Ecto neural progenitor cell (in vitro differentiated cells): ENCODE data around the gene GART.
A peak's percentile ranks its signal among the peaks of the same experiment; 100 is the strongest.
"Not testable (repeated sequence)": the region's sequence is repeated elsewhere in the genome, so short reads cannot be mapped to it uniquely, and the experiment has no call there.

Experiments used
- DNase-seq: peaks from one replicate; pipeline ENCODE4 v3.0.0-alpha.2; 2018; ENCODE audit warnings: low spot score

Gene GART

GRCh38 chr21:33512481-33512880, 29.4 kb downstream of the GART start:
- DNase-seq = no peak

DNA sequence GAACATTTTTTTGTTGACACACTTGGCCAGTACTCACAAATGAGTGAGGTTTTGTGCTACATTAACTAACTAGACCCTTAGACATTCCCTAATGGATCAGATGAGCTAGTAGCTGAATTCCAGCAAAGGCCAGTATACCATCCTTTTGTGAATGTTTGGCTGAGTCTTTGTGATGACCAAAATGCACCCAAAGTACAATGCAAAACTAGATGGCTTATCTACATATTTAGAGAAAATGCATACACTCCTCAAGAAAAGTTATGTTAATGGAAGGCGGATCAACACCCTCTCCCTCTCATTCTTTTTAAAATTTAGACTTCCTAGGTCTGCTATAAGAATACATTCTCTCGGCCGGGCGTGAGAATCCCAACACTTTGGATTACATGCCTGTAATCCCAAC, 30.3 kb downstream of the GART start:
- no peak for DNase-seq

GRCh38 chr21:33510826-33511225, 31.1 kb downstream of the GART start:
- DNase-seq = no peak

DNA sequence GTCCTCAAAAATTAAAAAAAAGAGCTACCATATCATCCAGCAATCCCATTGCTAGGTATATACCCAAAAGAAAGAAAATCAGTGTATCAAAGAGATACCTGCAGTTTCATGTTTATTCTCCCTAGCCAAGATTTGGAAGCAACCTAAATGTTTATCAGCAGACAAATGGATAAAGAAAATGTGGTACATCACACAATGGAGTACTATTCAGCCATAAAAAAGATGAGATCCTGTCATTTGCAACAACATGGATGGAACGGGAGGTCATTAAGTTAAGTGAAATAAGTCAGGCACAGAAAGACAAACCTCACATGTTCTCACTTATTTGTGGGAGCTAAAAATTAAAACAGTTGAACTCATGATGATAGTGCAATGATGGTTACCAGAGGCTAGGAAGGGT, 34.9 kb downstream of the GART start:
- DNase-seq = not testable (repeated sequence)

DNA sequence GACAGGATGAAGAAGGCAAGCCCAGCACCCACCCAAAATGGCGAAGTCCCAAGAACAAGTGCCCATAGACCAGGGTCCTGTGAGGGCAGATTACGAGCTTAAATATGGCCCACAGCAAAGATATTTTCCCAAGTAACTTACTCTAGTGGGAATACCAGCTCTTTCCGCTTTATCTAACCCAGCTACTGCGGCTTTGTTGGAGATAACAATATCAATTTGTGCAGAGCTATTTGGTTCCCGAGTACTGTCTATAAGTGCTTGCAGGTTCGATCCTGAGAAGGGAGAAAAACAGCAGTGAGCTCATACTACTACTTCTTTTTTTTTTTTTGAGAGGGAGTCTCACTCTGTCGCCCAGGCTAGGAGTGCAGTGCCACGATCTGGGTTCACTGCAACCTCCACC, 36.1 kb downstream of the GART start:
- DNase-seq = no peak

DNA sequence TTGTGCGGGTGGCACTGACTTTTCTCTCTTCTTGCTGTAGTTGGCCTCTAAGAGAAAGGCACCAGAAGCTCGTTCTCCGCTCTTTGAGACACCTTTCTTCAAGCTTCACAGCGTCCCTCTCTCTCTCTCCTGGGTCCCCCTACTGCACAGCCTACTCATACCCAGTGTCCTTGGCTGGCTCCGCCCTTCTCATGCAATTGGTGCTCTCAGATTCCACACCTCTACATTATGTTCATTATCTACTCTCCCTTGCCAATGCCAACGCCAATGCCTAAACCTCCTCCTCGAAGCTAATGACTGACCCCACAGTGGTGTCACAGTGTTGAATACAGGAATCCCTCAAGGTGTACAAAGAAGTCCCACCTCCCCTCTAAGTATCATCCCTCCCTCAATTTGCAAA, 45.6 kb downstream of the GART start:
- DNase-seq = no peak

DNA sequence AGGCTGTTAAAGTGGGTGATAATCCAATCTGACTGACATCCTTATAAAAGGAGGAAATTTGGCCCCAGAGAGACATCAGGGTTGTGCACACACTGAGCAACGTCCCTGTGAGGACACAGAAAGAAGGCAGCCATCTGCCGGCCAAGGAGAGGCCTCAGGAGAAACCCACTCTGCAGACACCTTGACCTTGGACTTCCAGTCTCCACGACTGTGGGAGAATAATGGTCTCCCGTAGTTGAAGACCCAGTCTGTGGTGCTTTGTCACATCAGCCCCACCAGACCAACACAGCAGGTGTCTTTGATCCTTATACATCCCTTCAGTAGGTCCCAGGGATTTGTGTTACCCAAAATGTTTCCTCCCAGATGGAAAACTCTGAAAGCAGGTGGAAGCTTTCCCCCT, 46.2 kb downstream of the GART start:
- DNase-seq = peak; percentile 13

DNA sequence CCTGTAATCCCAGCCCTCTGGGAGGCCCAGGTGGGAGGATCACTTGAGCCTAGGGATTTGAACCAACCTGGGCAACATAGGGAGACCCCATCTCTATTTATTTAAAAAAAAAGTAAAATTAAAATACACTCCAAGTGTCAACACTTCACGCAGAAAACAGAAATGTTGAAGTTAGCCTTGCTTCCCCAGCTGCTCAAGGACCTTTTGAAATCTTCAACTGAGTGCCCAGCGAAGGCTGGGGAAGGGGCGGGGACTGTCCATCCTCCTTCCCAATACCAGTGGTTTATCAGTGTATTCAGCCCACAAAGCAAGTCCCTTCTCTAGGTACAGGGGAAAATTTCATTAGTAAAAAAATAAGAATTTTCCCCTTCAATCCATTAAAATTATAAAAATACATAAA, 48.2 kb downstream of the GART start:
- peak; percentile 18 for DNase-seq

GRCh38 chr21:33492571-33492970, 49.3 kb downstream of the GART start:
- no peak for DNase-seq

DNA sequence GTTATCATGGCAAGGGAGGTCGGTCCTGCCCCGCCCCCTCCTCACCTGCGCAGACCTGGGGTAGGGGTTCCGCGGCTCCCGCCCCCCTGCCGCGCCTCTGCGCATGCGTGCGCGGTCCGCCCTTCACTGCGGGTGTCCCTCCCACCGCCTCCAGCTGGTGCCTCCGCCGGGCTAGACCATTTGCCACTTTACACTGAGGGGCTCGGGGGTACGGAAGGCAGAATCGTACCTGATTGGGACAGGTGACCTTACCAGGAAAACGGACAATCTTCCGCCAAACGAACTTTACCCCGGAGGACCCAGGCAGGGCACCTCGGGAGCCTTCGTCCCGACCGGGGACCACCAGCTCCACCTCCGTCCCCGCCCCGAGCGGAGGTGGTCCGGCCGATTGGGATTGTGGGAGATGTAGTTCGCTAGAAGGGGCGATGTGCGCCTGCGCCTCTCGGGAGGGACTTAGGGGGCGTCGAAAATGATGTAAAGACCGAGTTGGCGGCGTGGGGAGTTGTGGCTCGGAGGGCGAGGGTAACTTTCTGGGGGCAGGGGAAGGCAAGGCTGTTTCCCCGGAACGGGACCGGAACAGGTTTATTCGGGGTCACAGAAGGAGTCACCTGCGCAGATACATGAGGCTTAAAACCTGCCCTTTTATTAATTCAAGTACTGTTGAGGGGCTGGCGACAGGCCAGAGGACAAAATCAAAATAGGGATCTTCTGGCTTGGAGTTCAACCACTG, 50.4 kb downstream of the GART start, which contains the start of gene DNAJC28:
DNAJC28 (minus strand) TSS at position 344 of the 730 bp plus-strand sequence. CDS start 2,323 bp downstream, outside the sequence.
- peak; percentile 96 for DNase-seq

- no peak for DNase-seq
Observed at GRCh38 chr21:33490991-33491372, 50.9 kb downstream of the GART start.

- DNase-seq = no peak
Observed at GRCh38 chr21:33488936-33489335, 53.0 kb downstream of the GART start.

DNA sequence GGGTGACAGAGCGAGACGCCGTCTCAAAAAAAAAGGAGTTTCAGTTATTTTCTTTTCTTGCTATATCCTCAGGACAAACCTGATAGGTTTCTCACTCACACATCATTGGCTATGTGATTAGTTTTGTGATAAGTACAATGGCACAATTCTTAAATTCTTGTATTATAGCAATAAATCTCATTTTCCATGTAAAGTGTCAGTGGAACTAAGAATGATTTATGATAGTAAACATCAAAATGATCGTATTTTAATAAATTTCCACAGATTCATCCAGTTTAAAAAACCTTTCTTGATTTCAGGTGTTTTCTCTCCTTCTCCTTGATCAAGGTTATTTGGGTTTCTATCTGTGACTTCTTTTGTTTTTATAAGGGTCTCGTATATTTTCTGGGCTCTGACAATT, 53.9 kb downstream of the GART start:
- DNase-seq = no peak

GRCh38 chr21:33481314-33481943, 60.5 kb downstream of the GART start:
- no peak for DNase-seq

- DNase-seq = no peak
Observed at GRCh38 chr21:33480481-33481103, 61.3 kb downstream of the GART start.

- peak; percentile 99 for DNase-seq
Observed at GRCh38 chr21:33479679-33480480, 62.0 kb downstream of the GART start, which contains the start of gene TMEM50B. Gene TMEM50B (minus strand): TSS chr21:33479974. CDS start chr21:33468885, 11,089 bp downstream.

GRCh38 chr21:33478935-33479678, 62.8 kb downstream of the GART start:
- peak; percentile 68 for DNase-seq

GRCh38 chr21:33478182-33478581, 63.7 kb downstream of the GART start:
- no peak for DNase-seq

- no peak for DNase-seq
Observed at GRCh38 chr21:33477066-33477465, 64.9 kb downstream of the GART start.

DNA sequence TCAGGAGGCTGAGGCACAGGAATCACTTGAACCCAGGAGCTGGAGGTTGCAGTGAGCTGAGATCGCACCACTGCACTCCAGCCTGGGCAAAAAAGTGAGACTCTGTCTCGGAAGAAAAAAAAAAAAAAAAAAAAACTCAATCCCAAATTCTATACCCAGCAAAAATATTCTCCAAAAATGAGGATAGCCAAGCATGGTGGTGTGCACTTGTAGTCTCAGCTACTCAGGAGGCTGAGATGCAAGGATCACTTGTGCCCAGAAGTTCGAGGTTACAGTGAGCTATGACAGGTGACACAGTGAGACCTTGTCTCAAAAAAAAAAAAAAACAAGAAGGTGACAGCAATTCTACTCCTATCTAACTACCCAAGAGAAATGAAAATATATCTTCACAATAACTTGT, 68.6 kb downstream of the GART start:
- DNase-seq = no peak

DNA sequence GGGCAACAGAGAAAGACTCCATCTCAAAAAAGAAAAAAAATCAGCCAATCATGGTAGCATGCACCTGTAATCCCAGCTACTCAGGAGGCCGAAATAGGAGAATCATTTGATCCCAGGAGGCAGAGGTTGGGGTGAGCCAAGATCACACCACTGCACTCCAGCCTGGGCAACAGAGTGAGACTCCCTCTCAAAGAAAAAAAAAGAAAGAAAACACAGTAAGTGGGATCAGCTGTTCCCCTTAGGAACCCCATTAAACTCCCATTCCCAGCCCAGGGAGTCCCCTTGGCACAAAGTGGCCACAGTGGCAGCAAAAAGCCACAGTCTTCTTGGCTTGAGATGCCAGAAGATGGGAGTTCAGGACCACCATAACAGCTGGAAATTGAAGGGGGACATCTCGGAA, 71.2 kb downstream of the GART start:
- no peak for DNase-seq

DNA sequence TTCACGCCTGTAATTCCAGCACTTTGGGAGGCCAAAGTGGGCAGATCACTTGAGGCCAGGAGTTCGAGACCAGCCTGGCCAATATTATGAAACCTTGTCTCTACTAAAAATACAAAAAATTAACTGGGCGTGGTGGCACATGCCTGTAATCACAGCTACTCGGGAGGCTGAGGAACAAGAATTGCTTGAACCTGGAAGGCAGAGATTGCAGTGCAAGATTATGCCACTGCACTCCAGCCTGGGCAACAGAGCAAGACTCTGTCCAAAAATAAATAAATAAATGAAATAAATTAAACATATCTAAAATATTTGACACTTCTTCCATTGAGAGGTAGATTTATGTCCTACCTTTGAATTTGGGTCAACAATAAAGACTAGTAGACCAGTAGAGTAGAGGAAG, 72.7 kb downstream of the GART start:
- DNase-seq = not testable (repeated sequence)
